HG02973 (cell line): Measurements from ENCODE around the gene LDB1.
A peak's percentile ranks its signal among the peaks of the same experiment; 100 is the strongest.

Source experiments
- ATAC-seq: cut with Tn5 transposase; IDR thresholded peaks from one replicate; pipeline ENCODE4 v1.9.1; 2021; ENCODE audit warnings: moderate library complexity; ENCODE audit not compliant: unreplicated experiment

The LDB1 gene

DNA sequence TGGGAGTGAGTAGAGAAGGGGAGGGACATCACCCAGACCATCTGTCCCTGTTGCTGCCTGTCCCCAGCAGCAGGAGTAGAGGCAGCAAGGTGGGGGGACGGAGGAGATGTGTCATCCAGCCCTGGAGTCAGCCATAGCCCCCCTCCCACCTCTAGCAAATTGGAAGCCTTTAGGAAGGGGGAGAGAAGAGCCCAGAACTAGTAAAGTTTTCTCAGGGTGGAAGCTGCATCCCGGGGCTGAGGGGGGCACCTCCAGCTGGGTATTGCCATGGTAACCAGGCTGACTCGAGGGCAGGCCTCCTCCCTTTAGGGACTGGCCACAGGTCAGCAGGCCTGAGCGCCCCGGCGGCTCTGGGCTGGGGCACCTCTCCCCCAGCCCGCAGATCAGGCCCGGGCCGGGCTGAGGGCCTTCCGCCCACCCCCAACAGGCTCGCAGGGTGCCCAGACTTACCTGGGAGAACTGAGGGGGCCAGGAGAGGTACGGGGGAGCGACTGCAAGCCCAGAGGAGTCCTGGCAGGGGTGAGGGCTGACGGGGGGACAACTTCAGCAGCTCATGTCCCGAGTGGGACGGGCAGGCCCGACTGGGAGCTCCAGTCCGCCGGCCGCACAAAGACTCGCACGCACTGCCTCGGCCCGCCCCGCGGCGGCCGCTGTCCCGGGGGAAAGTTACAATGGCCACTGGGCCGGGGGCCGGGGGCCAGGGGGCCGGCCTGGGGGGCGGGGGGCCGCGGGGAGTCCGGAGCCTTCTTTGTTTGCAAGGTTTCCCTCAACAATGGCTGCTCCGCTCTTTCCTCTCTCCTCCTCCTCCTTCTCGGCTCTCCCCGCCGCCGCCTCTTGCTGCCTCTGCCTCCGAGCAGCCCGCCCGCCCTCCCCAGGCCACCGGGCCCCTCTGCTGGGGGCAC lies 6.0 kb downstream of the LDB1 start:
- ATAC-seq = peak; percentile 6

DNA sequence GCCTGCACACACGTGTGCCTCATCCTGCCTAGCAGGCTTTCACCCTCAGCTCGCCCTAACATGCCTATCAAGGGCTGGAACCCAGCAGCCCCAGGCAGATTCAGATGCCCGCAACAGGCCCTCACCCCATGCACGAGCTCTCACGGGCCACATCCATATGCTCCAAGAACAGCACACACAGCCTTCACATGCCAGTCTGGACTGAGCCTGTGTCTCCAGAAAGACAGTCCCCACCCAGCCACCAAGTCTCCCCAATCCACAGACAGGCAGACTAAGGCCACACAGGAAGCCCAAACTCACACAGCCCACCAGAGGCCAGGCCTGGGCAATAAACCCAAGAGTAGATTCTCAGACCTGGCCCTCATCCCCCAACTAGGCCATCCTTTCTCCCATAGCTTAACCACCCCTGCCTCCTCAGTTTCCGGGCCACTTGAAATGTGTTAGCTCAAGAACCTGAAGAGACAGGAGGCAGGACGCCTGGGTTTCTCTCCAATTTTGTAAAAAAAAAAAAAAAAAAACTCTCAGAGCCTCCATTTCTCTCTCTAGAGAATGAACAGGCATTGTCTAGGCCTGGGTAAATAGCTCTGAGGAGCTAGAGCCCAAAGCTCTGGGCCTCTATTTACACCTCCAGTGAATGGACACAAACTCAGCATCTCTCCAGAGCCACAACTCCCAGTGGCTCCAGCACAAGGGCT lies 6.8 kb downstream of the LDB1 start:
- no peak for ATAC-seq

DNA sequence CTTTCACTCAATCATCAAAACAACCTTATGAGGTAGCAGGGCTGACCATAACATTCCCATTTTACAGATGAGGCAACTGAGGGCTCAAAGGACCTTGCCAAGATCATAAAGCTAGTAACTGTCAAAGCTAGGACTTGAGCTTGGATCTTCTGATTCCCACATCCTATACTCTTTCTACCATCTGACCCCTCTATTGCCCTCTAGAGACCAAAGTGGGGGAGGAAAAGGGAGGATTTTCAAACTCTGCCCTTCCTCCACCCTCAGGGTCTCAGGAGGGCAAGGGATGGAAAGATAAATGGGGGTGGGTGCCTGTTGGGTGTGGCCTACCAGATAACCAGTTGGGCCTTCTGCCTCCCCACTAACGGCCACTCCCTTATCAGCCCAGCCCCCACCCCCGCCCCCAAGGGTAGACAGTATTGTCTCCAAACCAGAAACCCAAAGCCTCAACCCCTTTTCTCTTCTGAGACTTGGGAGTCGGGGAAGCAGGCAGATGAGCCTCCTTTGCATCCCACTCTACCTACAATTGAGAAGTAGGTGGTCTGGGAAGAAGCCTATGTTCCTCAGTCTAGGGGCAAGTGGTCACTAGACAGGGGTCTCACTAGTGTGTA lies 7.9 kb downstream of the LDB1 start:
- no peak for ATAC-seq

DNA sequence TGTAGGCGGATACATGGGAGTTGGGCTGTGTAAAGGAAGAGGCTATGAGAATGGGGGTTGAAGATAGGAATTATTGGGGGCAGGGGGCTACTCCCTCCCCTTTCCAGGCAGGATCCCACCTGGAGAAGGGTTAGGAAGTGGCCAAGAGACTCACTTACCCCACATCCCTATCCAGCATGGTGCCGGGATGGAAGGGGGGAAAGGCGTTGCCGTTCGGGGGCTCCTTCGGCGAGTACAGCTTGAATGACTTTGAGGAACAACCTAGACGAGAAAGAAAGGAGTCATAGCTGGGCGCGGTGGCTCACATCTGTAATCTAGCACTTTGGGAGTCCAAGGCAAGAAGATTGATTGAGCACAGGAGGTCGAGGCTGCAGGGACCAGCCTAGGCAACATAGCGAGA lies 8.9 kb downstream of the LDB1 start:
- no peak for ATAC-seq

DNA sequence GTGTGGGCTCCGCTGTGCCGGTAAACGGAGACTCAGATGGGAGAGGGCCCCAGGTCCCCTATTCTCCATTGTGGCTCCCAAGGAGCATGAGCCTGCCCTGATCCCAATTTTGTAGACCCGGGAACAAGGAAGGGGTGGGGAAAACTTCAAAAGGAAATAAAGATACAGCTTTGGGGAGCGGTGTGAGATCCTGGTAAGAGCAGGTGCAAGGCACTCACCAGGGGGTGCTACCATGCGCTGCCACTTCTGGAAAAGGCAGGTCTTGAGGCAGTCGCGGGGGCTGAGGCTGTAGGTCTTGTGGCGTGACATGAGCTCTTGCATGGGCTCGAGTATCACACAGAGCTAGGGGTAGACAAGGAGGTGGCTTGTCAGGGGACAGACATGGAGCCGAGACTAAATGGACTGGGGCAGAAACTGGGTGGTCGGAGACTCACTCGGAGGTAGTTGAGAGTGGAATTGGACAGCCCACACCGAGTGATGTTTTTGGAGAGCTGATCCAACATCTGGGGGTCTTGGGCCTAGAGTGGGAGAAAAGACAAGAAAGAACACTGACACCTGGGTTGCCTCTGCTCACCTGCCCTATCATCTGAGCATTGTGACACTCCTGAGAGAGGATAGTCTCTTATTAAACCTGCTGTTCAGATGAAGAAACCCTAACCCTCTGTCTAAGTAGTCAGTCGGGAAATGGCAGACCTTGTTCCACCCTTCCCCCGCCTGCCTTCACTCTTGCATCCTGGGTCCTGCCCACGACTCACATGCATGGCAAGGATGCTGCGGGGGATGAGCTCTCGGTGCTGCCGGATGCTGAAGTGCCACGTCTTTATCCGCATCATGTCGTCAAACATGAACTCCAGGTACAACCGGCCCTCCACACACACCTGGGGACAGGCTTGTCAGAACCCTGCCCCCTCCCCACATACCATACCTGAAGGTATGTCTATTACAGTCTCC lies 10.7 kb downstream of the LDB1 start:
- no peak for ATAC-seq

DNA sequence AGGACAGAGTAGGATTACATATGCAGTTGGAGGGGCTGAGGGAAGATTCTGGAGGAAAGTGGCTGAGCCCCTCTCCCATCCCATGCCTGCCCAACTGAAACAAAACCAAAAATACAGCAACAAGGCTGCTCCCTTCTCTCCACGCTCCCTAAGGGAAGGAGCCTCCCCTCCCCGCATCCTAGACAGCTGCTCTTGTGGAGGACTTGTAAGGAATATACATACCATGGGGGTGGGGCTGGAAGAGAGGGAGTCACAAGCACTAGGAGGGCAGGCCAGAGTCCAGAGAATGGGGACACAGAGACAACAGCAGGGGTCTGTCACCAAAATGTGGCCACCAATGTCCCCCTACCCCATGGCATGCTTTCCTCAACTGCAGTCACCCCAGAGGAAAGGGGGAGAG lies 13.2 kb downstream of the LDB1 start:
- ATAC-seq = no peak

DNA sequence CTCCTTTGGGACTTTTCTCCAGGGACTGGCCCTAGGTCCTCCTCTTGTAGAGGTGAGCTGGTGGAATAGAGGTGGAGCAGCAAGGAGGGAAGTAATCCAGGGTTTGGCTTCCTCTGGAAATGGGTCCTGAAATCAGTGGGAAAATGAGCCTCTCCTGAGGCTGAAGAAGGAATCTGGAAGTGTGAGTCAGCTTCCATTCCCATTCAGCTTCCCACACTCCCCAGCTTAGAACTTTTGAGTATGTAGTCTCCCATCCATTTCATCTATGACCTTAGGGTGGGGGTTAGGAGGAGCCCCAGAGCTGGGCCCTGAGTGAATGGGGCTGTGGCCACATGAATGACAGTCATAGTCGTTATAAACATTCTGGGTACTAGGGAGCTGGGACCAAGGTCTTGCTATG lies 17.7 kb downstream of the LDB1 start:
- ATAC-seq = no peak

DNA sequence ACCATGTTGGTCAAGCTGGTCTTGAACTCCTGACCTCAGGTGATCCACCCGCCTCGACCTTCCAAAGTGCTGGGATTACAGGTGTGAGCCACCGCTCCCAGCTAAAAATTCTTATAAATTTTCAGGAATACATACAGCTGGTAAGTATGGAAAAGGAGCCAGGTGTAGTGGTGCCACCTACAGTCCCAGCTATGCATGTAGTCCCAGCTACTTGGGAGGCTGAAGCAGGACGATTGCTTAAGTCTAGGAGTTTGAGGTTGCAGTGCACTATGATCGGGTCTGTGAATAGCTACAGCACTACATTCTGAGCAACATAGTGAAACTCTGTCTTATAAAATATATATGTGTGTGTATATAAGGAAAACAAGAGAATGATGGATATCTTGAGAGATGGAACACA lies 19.0 kb downstream of the LDB1 start:
- ATAC-seq = no peak

DNA sequence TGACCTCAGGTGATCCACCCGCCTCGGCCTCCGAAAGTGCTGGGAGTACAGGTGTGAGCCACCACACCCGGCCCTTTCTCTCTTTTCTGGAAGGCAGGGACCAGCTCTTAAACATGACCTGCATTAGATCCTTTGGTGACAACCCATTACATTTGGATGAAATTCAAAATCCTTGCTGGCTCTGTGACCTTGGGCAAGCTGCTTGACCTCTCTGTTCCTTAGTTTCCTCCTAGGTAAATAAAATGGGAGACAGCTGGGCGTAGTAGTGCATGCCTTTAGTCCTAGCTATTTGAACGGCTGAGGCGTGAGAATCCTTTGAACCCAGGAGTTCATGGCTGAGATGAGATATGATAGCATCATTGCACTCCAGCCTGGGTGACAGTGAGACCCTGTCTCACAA lies 23.7 kb downstream of the LDB1 start:
- no peak for ATAC-seq

DNA sequence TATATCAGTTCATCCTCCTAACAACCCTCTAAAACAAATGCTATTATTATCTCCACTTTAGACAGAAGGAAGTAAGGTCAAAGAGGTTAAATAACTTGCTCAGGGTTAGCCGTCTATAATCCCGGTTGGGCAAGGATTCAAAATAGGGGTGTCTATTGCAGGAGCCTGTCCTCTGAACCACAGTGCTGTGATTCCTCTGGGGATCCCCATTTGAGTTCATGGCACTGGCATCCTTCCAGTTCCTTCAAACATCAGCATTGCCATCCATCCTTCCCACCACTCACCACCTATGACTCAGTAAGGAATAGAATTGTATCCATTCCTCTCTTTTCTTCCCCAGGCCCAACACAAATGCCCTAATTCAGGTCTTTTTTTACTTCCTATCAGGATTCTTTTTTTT lies 29.4 kb downstream of the LDB1 start:
- no peak for ATAC-seq

DNA sequence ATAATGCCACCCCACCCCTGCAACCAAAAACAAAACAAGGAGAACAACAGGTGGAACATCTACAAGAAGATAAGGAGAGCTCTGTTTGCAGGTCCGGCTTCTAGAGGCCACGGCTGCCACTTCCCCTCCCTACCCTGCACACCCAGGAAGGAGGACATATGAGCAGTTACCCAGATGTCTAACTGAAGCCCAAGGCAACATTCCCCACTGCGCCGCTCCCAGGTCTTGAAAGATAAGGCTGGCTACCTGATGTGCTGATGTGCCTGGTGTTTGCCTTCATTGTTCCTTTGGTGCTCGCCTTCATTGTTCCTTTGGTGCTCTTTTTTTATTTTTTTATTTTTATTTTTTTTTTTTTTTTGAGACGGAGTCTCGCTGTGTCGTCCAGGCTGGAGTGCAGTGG lies 34.0 kb downstream of the LDB1 start:
- no peak for ATAC-seq

DNA sequence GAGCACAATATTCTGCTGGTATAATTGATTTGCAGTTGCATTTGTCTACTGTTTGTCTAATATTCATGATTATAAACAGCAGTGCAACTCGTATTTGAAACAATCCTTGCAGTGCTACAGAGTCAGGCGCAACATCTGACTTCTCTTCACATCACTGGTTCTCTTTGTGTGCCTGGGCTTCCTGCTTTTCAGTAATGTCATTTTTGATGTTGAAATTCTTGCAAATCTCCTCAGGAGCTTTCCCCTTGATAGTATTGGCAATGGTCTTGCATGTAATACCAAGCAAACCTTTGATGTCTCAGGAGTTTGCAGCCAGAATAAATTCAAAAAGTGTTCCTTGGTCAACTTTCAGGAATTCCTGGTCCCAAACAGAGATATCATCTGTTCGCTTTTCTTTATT lies 34.8 kb downstream of the LDB1 start:
- ATAC-seq = no peak

DNA sequence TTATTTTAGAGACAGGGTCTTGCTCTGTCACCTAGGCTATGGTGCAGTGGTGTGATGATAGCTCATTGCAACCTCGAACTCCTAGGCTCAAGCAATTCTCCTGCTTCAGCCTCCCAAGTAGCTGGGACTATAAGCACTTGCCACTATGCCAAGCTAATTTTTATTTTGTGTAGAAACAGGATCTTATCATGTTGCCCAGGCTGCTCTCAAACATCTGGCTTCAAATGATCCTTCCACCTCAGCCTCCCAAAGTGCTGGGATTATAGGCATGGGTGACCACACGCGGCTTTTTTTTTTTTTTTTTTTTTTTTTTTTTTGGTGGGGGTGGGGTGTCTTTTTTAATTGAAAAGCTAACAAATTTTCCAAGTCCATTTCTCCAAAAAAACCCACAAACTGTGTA lies 36.6 kb downstream of the LDB1 start:
- no peak for ATAC-seq

DNA sequence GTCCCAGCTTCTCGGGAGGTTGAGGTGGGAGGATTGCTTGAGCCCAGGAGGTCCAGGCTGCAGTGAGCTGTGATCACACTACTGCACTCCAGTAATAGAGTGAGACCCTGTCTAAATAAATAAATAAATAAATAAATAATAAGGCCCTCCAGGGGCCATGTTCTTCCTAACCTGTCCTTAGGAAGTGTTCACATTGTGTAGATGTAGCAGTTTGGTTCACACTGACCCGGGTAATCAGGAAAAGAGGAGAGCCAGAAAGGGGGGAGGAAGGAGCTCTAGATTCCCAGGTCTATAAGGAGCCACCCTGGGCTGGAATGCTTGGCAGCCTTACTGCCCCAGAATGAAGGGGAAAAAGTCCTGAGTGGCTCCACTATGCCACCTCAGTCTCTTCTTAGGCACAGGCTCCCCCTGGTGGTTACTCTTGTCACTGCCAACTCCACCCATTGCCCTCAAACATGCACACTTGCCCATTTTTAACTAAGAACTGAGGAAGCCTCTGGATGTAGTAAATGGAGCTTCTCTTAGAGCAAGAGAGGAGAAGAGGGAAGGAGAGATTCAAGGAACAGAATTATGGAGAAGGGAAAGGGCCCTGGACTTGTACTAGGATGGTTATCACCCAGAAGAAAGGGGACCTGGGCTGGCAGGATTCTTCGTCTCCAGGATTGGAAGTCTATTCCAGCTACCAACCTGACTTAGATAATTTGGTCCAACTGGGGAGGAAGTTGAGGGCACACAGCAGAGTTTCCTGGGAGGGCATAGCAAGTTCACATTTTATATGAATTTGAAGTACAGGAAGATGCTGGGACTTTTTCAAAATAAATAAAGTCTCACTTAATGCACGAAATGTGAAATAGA lies 47.3 kb downstream of the LDB1 start:
- no peak for ATAC-seq

DNA sequence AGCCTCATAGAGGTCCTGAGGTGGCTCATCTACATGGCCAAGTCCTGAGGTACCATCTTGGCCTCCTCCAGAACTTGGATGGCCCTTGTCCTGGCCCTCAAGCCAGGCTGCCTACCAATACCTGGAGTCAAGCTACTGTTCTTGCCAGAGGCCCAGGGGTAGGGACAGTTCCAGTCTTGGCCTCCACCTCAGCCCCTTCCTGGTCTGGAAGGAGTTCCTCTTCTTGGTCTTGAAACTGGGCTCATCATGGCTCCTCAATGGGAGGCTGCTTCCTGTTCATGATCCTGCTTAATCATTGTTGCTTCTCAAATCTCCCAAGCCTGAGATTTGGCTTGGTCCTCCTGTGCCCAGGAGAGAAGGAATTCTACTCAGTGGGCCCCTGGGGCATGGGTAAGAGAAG lies 51.1 kb downstream of the LDB1 start:
- no peak for ATAC-seq

DNA sequence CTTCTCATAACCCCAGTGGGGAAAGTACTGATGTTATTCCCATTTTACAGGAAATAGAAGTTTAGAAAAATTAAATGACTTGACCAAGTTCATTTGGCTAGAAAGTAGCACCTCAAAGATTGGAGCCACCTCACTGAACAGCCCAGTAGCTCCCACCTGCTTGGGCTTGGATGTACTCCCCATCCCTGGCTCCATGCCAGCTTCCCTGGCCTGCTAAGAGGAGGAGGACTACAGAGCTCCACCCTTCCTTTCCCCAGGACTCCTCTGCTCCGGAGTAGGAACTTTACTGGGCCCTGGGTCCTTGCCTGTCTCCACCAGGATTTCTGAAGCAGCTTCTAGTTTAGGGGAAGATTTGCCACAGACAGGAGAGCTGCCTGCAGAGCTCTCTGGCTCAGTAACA lies 52.0 kb downstream of the LDB1 start:
- ATAC-seq = no peak

DNA sequence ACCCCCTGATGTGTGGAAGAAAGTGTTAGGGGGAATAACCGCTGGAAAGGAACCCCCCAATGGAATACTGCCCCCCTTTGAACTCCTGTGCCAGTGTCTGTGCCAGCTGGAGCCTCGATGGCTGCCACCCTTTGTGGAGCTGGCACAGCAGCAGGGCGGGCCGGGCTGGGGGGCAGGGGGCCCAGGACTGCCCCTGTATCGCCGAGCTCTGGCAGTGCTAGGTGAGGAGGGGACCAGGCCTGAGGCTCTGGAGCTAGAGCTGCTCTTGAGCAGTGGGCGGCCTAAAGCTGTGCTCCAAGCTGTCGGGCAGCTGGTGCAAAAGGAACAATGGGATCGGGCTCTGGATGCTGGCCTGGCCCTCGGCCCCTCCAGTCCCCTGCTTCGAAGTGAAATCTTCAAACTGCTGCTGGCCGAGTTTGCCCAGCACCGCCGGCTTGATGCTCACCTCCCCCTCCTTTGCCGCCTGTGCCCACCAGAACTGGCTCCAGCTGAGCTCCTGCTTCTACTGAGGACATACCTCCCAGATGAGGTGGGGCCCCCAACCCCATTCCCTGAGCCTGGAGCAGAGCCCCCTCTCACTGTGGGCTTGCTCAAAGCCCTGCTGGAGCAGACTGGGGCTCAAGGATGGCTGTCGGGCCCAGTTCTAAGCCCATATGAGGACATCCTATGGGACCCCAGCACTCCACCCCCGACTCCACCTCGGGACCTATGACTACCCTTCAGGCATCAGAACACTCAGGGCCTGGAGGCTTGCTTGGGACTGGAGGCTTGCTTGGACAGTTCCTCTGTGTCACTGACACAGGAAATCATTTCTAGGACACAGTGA lies 52.9 kb downstream of the LDB1 start:
- ATAC-seq = no peak

DNA sequence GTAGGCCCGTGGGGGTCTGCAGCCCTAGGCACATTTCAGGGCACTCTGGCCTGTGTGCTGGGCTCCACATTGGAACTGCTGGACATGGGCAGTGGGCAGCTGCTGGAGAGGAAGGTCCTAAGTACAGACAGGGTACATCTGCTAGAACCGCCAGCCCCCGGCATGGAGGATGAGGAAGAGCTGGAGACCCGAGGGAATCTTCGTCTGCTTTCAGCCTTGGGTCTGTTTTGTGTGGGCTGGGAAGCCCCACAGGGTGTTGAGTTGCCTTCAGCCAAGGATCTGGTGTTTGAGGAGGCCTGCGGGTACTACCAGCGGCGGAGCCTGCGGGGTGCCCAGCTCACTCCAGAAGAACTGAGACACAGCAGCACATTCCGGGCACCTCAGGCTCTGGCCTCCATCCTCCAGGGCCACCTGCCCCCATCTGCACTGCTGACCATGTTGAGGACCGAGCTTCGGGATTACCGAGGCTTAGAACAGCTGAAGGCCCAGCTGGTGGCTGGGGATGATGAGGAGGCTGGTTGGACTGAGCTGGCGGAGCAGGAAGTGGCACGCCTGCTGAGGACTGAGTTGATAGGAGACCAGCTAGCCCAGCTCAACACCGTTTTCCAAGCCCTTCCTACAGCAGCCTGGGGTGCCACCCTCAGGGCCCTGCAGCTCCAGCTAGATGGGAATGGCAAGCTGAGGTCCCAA lies 53.6 kb downstream of the LDB1 start:
- no peak for ATAC-seq
